GM21367 (cell line): ENCODE data around the gene TRAF3IP3.
"Not testable (repeated sequence)": the region's sequence is repeated elsewhere in the genome, so short reads cannot be mapped to it uniquely, and the experiment has no call there.

ENCODE experiments used
- ATAC-seq: cut with Tn5 transposase; IDR thresholded peaks from one replicate; pipeline ENCODE4 v1.9.1; 2021; ENCODE audit not compliant: unreplicated experiment

Gene TRAF3IP3

GRCh38 chr1:209767706-209768105 is 11.9 kb downstream of the TRAF3IP3 start:
- no peak for ATAC-seq

GRCh38 chr1:209768354-209768774 is 12.5 kb downstream of the TRAF3IP3 start:
- ATAC-seq: peak; percentile 81

- peak; percentile 75 for ATAC-seq
Observed at GRCh38 chr1:209769171-209769904, 13.5 kb downstream of the TRAF3IP3 start.

GRCh38 chr1:209769971-209770370 is 14.1 kb downstream of the TRAF3IP3 start:
- ATAC-seq: no peak

- no peak for ATAC-seq
Observed at GRCh38 chr1:209770636-209771415, 15.0 kb downstream of the TRAF3IP3 start.

GRCh38 chr1:209772126-209772525 is 16.3 kb downstream of the TRAF3IP3 start:
- no peak for ATAC-seq

- ATAC-seq: peak; percentile 51
Observed at GRCh38 chr1:209774592-209774991, 18.7 kb downstream of the TRAF3IP3 start.

GRCh38 chr1:209775678-209776077 is 19.8 kb downstream of the TRAF3IP3 start:
- no peak for ATAC-seq

- no peak for ATAC-seq
Observed at GRCh38 chr1:209777587-209777986, 21.7 kb downstream of the TRAF3IP3 start.

- no peak for ATAC-seq
Observed at GRCh38 chr1:209778102-209778501, 22.2 kb downstream of the TRAF3IP3 start.

GRCh38 chr1:209780268-209780667 is 24.4 kb downstream of the TRAF3IP3 start:
- no peak for ATAC-seq

GRCh38 chr1:209783386-209783785 is 27.5 kb downstream of the TRAF3IP3 start:
- ATAC-seq: no peak

- peak; percentile 98 for ATAC-seq
Observed at GRCh38 chr1:209784265-209785169, 28.7 kb downstream of the TRAF3IP3 start, which contains the start of gene C1orf74. Gene C1orf74 (minus strand): TSS chr1:209784559. CDS start chr1:209783634, 925 bp downstream.

GRCh38 chr1:209785592-209785991 is 29.7 kb downstream of the TRAF3IP3 start:
- ATAC-seq: no peak

- ATAC-seq: no peak
Observed at GRCh38 chr1:209786146-209786545, 30.3 kb downstream of the TRAF3IP3 start.

- ATAC-seq: no peak
Observed at GRCh38 chr1:209787551-209787950, 31.7 kb downstream of the TRAF3IP3 start.

GRCh38 chr1:209789245-209789644 is 33.4 kb downstream of the TRAF3IP3 start:
- ATAC-seq: no peak

GRCh38 chr1:209790286-209791193 is 34.7 kb downstream of the TRAF3IP3 start:
- no peak for ATAC-seq

GRCh38 chr1:209791920-209792319 is 36.1 kb downstream of the TRAF3IP3 start:
- no peak for ATAC-seq

GRCh38 chr1:209793711-209794110 is 37.9 kb downstream of the TRAF3IP3 start:
- not testable (repeated sequence) for ATAC-seq
